CD14-positive monocyte (primary cell): ENCODE data around the gene TMEM86B. TPM values are rescaled to one million over a fixed set of nuclear protein-coding genes. Genes with fewer than 3 reads are reported as not detected.

Experiments used
- DNase-seq, 3 donors: peaks; one replicate each; pipeline ENCODE4 v3.0.0-alpha.2; 2011 to 2022
- H2AFZ ChIP-seq: 2 replicates; pipeline ENCODE4 v1.6.0; 2012; ENCODE audit warnings: mild to moderate bottlenecking, low read depth, low read length, inconsistent platforms; ENCODE audit not compliant: insufficient read depth, poor library complexity, severe bottlenecking
- H3K27ac ChIP-seq, 2 donors: 1 replicate in 1 of 2; 2 replicates in 1 of 2; pipeline ENCODE4 v1.5.1; 2012 to 2013; ENCODE audit warnings: low read length in 2 of 2, control low read depth in 1 of 2, inconsistent platforms in 1 of 2, low read depth in 1 of 2, mild to moderate bottlenecking in 1 of 2
- H3K27me3 ChIP-seq, 2 donors: one replicate each; pipeline versions ENCODE4 v1.6.0 to v1.6.1; 2011 to 2013; ENCODE audit warnings: low read length in 2 of 2; ENCODE audit not compliant: control insufficient read depth in 2 of 2, insufficient read depth in 2 of 2
- H3K36me3 ChIP-seq, 2 donors: replicated peaks in 1 of 2; 1 replicate in 1 of 2; 2 replicates in 1 of 2; pipeline versions ENCODE4 v1.5.1 to v1.6.1; 2012 to 2013; ENCODE audit warnings: low read length in 2 of 2, control low read depth in 1 of 2, inconsistent platforms in 1 of 2, mild to moderate bottlenecking in 1 of 2; ENCODE audit not compliant: insufficient read depth in 2 of 2, control insufficient read depth in 1 of 2
- H3K4me1 ChIP-seq, 2 donors: 1 replicate in 1 of 2; 2 replicates in 1 of 2; pipeline versions ENCODE4 v1.5.1 to v1.6.1; 2012 to 2013; ENCODE audit warnings: low read length in 2 of 2, control low read depth in 1 of 2, inconsistent platforms in 1 of 2, mild to moderate bottlenecking in 1 of 2, moderate library complexity in 1 of 2; ENCODE audit not compliant: insufficient read depth in 2 of 2, control insufficient read depth in 1 of 2
- H3K4me2 ChIP-seq: replicated peaks from 2 replicates; pipeline ENCODE3; 2012; ENCODE audit warnings: low read length, moderate library complexity, mild to moderate bottlenecking; ENCODE audit not compliant: poor library complexity, severe bottlenecking; ENCODE audit errors: extremely low read depth
- H3K4me3 ChIP-seq, 3 experiments: fragments of 200-600 bp in 1 of 3; sonication (generic) in 1 of 3; replicated peaks in 1 of 3; 1 replicate in 2 of 3; 2 replicates in 1 of 3; pipeline ENCODE4 v1.5.1; 2011 to 2013; ENCODE audit warnings: low read length in 3 of 3, mild to moderate bottlenecking in 3 of 3, control low read depth in 2 of 3, low read depth in 2 of 3, inconsistent platforms in 1 of 3, moderate library complexity in 1 of 3
- H3K79me2 ChIP-seq: 2 replicates; pipeline ENCODE4 v1.6.0; 2012; ENCODE audit warnings: mild to moderate bottlenecking, control low read depth, inconsistent platforms, low read length, moderate library complexity; ENCODE audit not compliant: insufficient read depth
- H3K9ac ChIP-seq: 2 replicates; pipeline ENCODE4 v1.6.0; 2017; ENCODE audit warnings: low read length, mild to moderate bottlenecking; ENCODE audit not compliant: insufficient read depth, poor library complexity, severe bottlenecking
- H3K9me3 ChIP-seq, 2 donors: replicated peaks in 1 of 2; 1 replicate in 1 of 2; 2 replicates in 1 of 2; pipeline versions ENCODE4 v1.5.1 to v1.6.1; 2012 to 2013; ENCODE audit warnings: low read length in 2 of 2, control low read depth in 1 of 2; ENCODE audit not compliant: control insufficient read depth in 1 of 2, insufficient read depth in 1 of 2
- H4K20me1 ChIP-seq: 2 replicates; pipeline ENCODE4 v1.6.0; 2012; ENCODE audit warnings: mild to moderate bottlenecking, low read length, control low read depth, moderate library complexity; ENCODE audit not compliant: insufficient read depth
- H3K27ac Mint-ChIP-seq, 7 donors: one replicate each; pipeline ENCODE4 v1.8.0; 2020; ENCODE audit warnings: mild to moderate bottlenecking in 7 of 7, mixed read lengths in 7 of 7, moderate library complexity in 6 of 7, inconsistent platforms in 2 of 7
- H3K27me3 Mint-ChIP-seq, 3 donors: one replicate each; pipeline ENCODE4 v1.8.0; 2021 to 2022; ENCODE audit warnings: low read depth in 3 of 3, mild to moderate bottlenecking in 3 of 3, mixed read lengths in 3 of 3, moderate library complexity in 3 of 3, inconsistent platforms in 1 of 3
- H3K36me3 Mint-ChIP-seq, 2 donors: one replicate each; pipeline ENCODE4 v1.8.0; 2020; ENCODE audit warnings: mixed read lengths in 2 of 2, inconsistent platforms in 1 of 2, mild to moderate bottlenecking in 1 of 2
- H3K4me1 Mint-ChIP-seq: one replicate; pipeline ENCODE4 v1.8.0; 2020; ENCODE audit warnings: mild to moderate bottlenecking, mixed read lengths
- H3K4me3 Mint-ChIP-seq, 2 donors: one replicate each; pipeline ENCODE4 v1.8.0; 2020; ENCODE audit warnings: mild to moderate bottlenecking in 2 of 2, mixed read lengths in 2 of 2, moderate library complexity in 1 of 2
- H3K9me3 Mint-ChIP-seq, 7 donors: one replicate each; pipeline ENCODE4 v1.8.0; 2020 to 2022; ENCODE audit warnings: mixed read lengths in 7 of 7, mild to moderate bottlenecking in 6 of 7, moderate library complexity in 6 of 7, inconsistent platforms in 2 of 7
- WGBS: methylation state at CpG from one replicate; pipeline ENCODE4 v1.1.5; 2013; ENCODE audit warnings: missing lambda C conversion rate; ENCODE audit not compliant: insufficient coverage; 5-methylcytosine and 5-hydroxymethylcytosine counted together
- intact Hi-C, 2 donors: fragments of 100-400 bp; cut with micrococcal nuclease; formaldehyde crosslinking; loops; one replicate each; pipeline versions ENCODE4 v1.15.0 to v1.15.1; 2023
- polyA plus RNA-seq, 3 donors: library from polyadenylated mRNA; depleted of rRNA in 1 of 3; unstranded in 2 of 3; stranded (reverse) in 1 of 3; fragments of 300-500 nt in 2 of 3; fragments of >200 nt in 1 of 3; fragmentation: Illumina TruSeq in 2 of 3; gene quantifications; 1 replicate in 2 of 3; 2 replicates in 1 of 3; pipeline ENCODE4 v1.2.3, GENCODE V29; 2012 to 2021
- TF ChIP-seq, protein P1 (sequence below): fragments of 200-600 bp; IDR thresholded peaks from one replicate; pipeline ENCODE4 v1.8.0; 2022; ENCODE audit warnings: antibody characterized with exemption, mild to moderate bottlenecking

TMEM86B gene
- polyA plus RNA-seq, 3 donors = 0.16 to 10.7 (median 0.38) TPM

DNA sequence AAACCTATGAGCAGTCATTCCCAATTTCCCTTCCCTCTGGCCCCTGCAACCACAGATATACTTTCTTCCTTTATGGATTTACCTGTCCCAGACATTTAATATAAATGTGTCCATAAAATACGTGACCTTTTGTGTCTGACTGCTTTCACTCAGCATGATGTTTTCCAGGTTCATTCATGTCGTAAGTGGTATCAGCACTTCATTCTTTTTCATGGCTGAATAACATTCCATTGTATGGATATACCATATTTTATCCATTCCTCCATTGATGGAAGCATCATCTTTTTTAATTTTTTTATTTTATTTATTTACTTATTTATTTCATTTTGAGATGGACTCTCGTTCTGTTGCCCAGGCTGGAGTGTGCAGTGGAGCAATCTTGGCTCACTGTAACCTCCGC, 38.3 kb upstream of the TMEM86B start:
- Histone ChIP-seq H3K27me3 (no peaks in the 10 kb centered on the region), H2AFZ (no peak overlapping the region), H3K4me2 (no peak overlapping the region), H4K20me1 (no peaks in the 10 kb centered on the region), H3K27ac (no peak overlapping the region), H3K4me1 (no peaks in the 10 kb centered on the region), H3K9ac (no peak overlapping the region), H3K4me3 (no peak overlapping the region), H3K9me3 (peaks cover 0 to 3% of the 10 kb centered on the region in 2 donors), H3K36me3 (peaks cover 0 to 18% of the 10 kb centered on the region in 2 donors), H3K79me2 (no peaks in the 10 kb centered on the region)
- TF ChIP-seq, protein P1, sequence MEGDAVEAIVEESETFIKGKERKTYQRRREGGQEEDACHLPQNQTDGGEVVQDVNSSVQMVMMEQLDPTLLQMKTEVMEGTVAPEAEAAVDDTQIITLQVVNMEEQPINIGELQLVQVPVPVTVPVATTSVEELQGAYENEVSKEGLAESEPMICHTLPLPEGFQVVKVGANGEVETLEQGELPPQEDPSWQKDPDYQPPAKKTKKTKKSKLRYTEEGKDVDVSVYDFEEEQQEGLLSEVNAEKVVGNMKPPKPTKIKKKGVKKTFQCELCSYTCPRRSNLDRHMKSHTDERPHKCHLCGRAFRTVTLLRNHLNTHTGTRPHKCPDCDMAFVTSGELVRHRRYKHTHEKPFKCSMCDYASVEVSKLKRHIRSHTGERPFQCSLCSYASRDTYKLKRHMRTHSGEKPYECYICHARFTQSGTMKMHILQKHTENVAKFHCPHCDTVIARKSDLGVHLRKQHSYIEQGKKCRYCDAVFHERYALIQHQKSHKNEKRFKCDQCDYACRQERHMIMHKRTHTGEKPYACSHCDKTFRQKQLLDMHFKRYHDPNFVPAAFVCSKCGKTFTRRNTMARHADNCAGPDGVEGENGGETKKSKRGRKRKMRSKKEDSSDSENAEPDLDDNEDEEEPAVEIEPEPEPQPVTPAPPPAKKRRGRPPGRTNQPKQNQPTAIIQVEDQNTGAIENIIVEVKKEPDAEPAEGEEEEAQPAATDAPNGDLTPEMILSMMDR = no peak
- H3K9me3 Mint-ChIP-seq = peaks cover 0 to 9% (median 4%) of the 10 kb centered on the region in 7 donors
- no peak overlapping the region for H3K4me3 Mint-ChIP-seq
- WGBS = 100% methylated on average over 1 of the region's 4 CpGs
- H3K4me1 Mint-ChIP-seq = no peaks in the 10 kb centered on the region
- DNase-seq = no peak
- H3K36me3 Mint-ChIP-seq = peaks cover 21 to 38% of the 10 kb centered on the region in 2 donors
- intact Hi-C loops = no loop called here
- H3K27ac Mint-ChIP-seq = no peak overlapping the region
- no peaks in the 10 kb centered on the region for H3K27me3 Mint-ChIP-seq

DNA sequence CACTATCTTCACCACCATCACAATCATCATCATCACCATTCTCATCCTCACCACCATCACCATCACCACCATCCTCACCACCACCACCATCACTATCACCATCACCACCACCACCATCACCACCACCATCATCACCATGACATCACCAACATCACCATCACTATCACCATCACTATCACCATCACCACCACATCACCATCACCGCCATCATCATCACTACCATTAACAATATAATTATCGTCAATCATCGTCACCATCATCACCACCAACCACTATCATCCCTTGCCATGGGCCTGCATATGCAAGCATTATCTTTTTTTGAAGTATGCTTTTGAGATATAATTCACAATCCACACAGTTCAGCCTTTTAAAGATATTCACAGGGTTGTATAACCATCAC, 37.8 kb upstream of the TMEM86B start:
- no peak overlapping the region for H3K27ac ChIP-seq
- intact Hi-C loops = no loop called here
- no peaks in the 10 kb centered on the region for H4K20me1 ChIP-seq
- no peak overlapping the region for H3K9ac ChIP-seq
- TF ChIP-seq, protein P1 = no peak
- H3K36me3 ChIP-seq = peaks cover 0 to 17% of the 10 kb centered on the region in 2 donors
- no peaks in the 10 kb centered on the region for H3K27me3 Mint-ChIP-seq
- WGBS = 100% methylated on average over 3 of the region's 3 CpGs
- no peak overlapping the region for H3K4me3 ChIP-seq
- H3K36me3 Mint-ChIP-seq = peaks cover 20 to 34% of the 10 kb centered on the region in 2 donors
- H3K79me2 ChIP-seq = no peaks in the 10 kb centered on the region
- H3K4me1 Mint-ChIP-seq = no peaks in the 10 kb centered on the region
- no peak overlapping the region for H2AFZ ChIP-seq
- no peaks in the 10 kb centered on the region for H3K27me3 ChIP-seq
- no peak overlapping the region for H3K4me3 Mint-ChIP-seq
- no peak overlapping the region for H3K27ac Mint-ChIP-seq
- no peak overlapping the region for H3K4me2 ChIP-seq
- DNase-seq = no peak
- H3K9me3 Mint-ChIP-seq = peaks cover 0 to 9% (median 4%) of the 10 kb centered on the region in 7 donors
- H3K9me3 ChIP-seq = peaks cover 0 to 3% of the 10 kb centered on the region in 2 donors
- no peaks in the 10 kb centered on the region for H3K4me1 ChIP-seq
